D721Med (cell line): ENCODE data around the gene FBXO48.

Experiments
- DNase-seq: peaks from one replicate; pipeline ENCODE4 v3.0.0; 2011; ENCODE audit warnings: low spot score; ENCODE audit not compliant: insufficient read length
- FAIRE-seq: peaks from 2 replicates; lab custom pipeline; 2011; peaks lifted over from hg19 to GRCh38; lab: Jason Lieb, UNC
- CTCF ChIP-seq: IDR thresholded peaks from 2 replicates; pipeline ENCODE4 v1.5.1; 2012; ENCODE audit warnings: mild to moderate bottlenecking, control low read depth; ENCODE audit not compliant: insufficient read depth; ENCODE audit errors: missing control alignments

Gene FBXO48

GRCh38 chr2:68487773-68488355, 20.8 kb upstream of the FBXO48 start:
- DNase-seq: no peak
- no peak for FAIRE-seq
- TF ChIP-seq CTCF: peak; percentile 64

GRCh38 chr2:68483011-68483410, 15.9 kb upstream of the FBXO48 start:
- no peak for DNase-seq
- FAIRE-seq: no peak
- TF ChIP-seq CTCF: no peak

GRCh38 chr2:68482296-68482820, 15.3 kb upstream of the FBXO48 start:
- TF ChIP-seq CTCF: no peak
- FAIRE-seq: no peak

GRCh38 chr2:68478688-68479087, 11.6 kb upstream of the FBXO48 start:
- no peak for DNase-seq
- FAIRE-seq: no peak
- no peak for TF ChIP-seq CTCF

More at GRCh38 chr2:68482296-68482820, 15.3 kb upstream of the FBXO48 start:
- DNase-seq: no peak

GRCh38 chr2:68476454-68476853, 9.4 kb upstream of the FBXO48 start:
- no peak for TF ChIP-seq CTCF
- FAIRE-seq (no peak), DNase-seq (no peak)

- TF ChIP-seq CTCF: no peak
- DNase-seq: no peak
- FAIRE-seq: no peak
Observed at GRCh38 chr2:68475576-68475975, 8.5 kb upstream of the FBXO48 start.

- FAIRE-seq: no peak
- no peak for TF ChIP-seq CTCF
- no peak for DNase-seq
Observed at GRCh38 chr2:68475110-68475509, 8.0 kb upstream of the FBXO48 start.
